ENCODE measurements around the gene DAP3.
"Not testable (repeated sequence)": the region's sequence is repeated elsewhere in the genome, so short reads cannot be mapped to it uniquely, and the experiment has no call there.

Gene DAP3

GRCh38 chr1:155719703-155720102 lies 30.8 kb downstream of the DAP3 start:
- DNase-seq = no peak

DNA sequence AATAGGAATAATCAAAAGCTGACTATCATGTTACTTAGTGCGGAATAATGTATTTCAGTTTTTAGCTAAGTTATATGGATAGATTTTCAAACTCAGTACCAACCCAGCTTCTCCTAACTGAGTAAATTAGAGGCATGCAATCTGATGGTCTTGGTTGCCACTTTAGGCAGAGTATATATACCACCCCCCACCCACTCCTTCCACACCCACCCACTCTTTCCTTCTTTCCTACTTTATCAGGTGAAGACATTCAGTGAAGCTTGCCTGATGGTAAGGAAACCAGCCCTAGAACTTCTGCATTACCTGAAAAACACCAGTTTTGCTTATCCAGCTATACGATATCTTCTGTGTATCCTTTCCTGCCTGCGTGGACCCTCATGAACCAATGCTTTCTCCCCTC lies 36.3 kb downstream of the DAP3 start:
- DNase-seq = no peak

DNA sequence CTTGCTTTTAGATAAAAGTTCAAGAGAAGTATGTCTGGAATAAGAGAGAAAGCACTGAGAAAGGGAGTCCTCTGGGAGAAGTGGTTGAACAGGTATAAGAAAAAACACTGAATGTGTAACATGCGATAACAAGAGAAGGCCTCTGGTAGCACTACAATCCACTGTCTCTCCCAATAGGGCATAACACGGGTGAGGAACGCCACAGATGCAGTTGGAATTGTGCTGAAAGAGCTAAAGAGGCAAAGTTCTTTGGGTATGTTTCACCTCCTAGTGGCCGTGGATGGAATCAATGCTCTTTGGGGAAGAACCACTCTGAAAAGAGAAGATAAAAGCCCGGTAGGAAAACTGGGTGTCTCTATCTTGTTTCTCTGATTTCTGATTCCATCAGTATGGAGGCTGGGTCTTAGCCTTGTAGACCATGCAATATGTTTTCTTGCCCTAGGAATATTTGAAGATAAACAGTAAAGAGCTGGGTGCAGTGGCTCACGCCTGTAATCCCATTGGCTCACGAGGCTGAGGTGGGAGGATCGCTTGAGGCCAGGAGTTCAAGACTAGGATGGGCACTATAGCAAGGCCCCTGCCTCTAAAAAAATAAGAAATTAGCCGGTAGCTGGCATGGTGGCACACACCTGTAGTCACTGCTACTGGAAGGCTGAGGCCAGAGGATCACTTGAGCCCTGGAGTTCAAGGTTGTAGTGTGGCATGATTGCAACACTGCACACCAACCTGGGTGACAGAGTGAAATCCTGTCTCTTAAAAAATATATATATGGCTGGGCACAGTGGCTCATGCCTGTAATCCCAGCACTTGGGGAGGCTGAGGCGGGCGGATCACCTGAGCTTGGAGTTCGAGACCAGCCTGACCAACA lies 40.4 kb downstream of the DAP3 start:
- DNase-seq = peak; percentile 50

DNA sequence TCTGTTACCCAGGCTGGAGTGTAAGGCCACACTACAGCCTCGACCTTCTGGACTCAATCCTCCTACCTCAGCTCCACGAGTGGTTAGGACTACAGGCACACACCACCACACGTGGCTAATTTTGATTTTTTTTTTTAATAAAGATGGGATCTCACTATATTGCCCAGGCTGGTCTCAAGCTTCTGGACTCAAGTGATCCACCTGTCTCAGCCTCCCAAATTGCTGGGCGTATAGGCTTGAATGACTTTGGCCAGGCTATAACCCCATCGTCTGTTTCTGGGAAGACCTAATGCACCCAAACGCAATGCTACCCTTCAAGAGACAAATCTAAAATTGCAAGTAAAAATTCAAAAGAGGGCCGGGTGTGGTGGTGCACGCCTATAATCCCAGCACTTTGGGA lies 52.1 kb downstream of the DAP3 start:
- DNase-seq = no peak

- DNase-seq = no peak
Observed at GRCh38 chr1:155741908-155742307, 53.0 kb downstream of the DAP3 start.

DNA sequence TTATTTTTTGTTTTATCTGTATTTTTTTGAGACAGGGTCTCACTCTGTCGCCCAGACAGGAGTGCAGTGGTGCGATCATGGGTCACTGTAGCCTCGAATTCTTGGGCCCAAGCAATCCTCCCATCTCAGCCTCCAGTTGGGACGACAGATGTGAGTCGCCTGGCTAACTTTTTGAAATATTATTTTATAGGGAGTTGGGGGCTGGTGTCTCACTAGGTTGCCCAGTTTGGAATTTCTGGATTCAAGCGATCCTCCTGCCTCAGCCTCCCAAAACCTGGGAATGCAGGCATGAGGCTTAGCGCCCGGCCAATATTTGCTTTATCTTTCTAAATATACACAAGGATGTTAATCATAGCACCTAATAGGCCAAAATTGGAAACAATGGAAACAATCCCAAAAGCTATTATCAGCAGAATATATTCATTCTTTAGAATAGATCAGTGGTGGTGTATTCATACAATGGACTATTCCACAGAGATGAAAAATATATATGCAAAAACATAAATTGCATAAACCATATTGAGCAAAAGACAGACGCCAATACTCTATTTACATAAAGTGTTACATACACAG lies 55.9 kb downstream of the DAP3 start:
- DNase-seq = no peak

GRCh38 chr1:155745284-155746228 lies 56.7 kb downstream of the DAP3 start:
- peak; percentile 94 for DNase-seq

DNA sequence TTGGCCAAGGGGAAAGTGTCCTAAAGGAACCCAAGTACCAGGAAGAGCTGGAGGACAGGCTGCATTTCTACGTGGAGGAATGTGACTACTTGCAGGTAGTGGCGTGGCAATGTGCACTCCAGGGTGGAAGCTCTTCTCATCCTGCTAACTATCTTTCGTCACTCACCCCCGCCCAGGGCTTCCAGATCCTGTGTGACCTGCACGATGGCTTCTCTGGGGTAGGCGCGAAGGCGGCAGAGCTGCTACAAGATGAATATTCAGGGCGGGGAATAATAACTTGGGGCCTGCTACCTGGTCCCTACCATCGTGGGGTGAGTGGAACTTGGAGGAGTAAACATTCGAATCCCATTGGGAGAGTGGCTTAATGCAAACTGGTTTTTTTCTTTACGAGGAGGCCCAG lies 58.7 kb downstream of the DAP3 start:
- not testable (repeated sequence) for DNase-seq

GRCh38 chr1:155748141-155748540 lies 59.2 kb downstream of the DAP3 start:
- DNase-seq = not testable (repeated sequence)

GRCh38 chr1:155759017-155759416 lies 70.1 kb downstream of the DAP3 start:
- DNase-seq = not testable (repeated sequence)

DNA sequence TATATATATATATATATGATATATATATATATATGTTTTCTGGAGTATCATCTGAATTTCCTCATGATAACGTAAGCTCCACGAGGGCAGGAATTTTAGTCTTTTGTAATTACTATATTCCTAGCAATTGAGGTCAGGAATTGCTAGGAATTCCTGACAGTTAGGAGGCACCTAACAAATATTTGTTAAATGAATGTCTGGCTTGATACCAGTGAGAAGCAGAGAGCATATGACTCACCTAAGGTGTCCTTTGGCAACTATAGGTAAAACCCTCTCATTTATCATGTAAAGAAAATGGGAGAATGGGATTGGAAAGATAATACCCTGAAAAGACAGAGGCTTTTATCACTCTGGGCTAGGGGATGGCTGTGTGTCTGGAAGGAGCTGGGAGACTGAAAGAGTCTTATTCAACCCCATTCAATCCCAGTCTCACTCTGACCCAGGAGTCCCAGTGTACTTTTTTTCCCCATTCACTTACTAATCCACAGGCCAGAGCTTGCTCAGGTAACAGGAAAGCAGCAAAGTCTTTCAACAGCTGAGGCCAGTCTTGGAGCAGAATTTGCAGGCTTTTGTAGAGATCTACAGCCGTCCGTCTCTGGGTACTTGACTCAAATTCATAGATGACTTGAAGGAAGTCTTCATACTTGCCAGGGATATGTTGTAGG lies 71.2 kb downstream of the DAP3 start:
- no peak for DNase-seq

DNA sequence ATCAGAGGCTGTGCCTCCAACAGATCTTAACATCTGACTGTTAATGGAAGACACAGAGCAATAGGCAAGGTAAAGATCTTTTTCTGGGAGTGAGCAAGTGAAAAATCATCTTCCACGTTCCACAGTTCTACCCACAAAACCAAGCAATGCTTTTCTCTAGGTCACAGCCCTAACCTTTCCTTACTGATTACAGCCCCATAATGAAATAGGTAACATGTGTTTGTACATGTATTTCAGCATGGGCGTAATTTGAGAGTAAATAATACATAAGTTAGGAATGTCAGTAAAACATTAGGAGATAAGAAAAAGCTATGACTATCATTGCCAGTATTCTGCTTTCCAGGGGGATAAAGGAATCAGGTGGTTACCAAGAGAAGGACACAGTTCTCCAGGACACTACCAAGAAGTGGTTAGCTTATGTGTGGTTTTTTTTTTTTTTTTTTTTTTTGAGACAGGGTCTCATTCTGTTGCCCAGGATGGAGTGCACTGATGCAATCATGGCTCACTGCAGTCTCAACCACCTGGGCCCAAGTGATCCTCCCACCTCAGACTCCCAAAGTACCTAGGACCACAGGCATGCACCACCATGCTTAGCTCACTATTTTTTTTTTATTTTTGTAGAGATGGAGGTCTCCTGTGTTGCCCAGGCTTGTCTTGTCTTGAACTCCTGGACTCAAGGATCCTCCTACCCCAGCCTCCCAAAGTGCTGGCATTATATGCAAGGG lies 72.0 kb downstream of the DAP3 start:
- no peak for DNase-seq

- DNase-seq = no peak
Observed at GRCh38 chr1:155761736-155762405, 73.0 kb downstream of the DAP3 start.

GRCh38 chr1:155763090-155763815 lies 74.4 kb downstream of the DAP3 start:
- DNase-seq = not testable (repeated sequence)

- not testable (repeated sequence) for DNase-seq
Observed at GRCh38 chr1:155763989-155764388, 75.1 kb downstream of the DAP3 start.

DNA sequence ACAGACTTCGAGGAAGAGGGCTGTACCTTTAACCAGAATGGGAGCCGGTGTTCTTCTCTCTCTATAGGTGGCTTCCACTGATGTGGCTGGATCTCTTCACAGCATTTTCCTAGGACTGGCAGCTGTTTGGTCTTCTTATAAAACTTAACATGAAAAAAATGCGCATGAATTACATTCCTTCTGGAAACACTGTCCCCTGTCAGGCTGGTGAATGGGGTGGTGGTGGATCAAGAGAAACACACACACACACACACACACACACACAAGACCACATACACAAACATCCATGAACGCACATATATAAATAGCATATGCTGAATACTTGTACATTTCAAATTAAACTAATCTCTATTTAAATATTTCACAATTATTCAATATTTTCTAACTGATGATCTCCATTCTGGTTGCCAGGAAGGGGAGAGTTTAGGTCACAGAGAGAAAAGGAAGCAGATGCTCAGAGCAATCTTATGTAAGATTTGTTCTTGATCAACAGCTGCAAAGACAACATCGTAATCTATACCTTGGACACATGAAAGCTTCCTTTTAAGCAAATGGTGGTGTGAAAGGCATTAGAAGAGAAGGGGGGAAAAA lies 78.6 kb downstream of the DAP3 start:
- DNase-seq = not testable (repeated sequence)

- DNase-seq = no peak
Observed at GRCh38 chr1:155769257-155769656, 80.4 kb downstream of the DAP3 start.

DNA sequence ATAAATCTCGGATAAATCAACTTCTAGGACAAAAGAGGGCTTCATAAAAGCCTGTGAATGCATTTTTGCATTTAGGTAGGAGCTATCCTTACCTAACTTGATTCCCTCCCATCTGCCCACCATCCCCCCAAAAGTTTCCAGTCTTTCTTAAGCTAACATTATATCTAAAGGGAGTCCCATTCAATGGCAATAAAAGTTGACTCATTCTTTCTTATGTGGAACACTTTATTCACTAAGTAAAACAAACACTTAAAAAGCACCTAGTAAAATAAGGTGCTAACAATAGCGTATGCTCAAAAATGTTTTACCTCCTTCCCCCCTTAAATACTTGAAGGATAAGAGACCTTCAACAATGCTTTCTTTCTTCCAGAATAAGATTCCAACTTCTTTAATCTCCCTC lies 84.3 kb downstream of the DAP3 start:
- DNase-seq = no peak

- no peak for DNase-seq
Observed at GRCh38 chr1:155776414-155776813, 87.5 kb downstream of the DAP3 start.

- DNase-seq = no peak
Observed at GRCh38 chr1:155777582-155777981, 88.7 kb downstream of the DAP3 start.

All from DMS 273 treated with DMSO at 0.1 percent for 48 hours (cell line).